GM06990 (cell line): ENCODE results near the gene SORCS3.

Experiments
- DNase-seq: peaks from one replicate; pipeline ENCODE4 v3.0.0-alpha.2; 2011; ENCODE audit not compliant: insufficient read length; ENCODE audit errors: extremely low read depth
- H3K27me3 ChIP-seq: replicated peaks from 2 replicates; pipeline ENCODE4 v1.6.0; 2011; ENCODE audit warnings: low read length; ENCODE audit not compliant: control insufficient read depth, insufficient read depth
- H3K36me3 ChIP-seq: 2 replicates; pipeline ENCODE4 v1.5.1; 2011; ENCODE audit warnings: low read length; ENCODE audit not compliant: control insufficient read depth, insufficient read depth
- H3K4me3 ChIP-seq: replicated peaks from 2 replicates; pipeline ENCODE4 v1.5.1; 2011; ENCODE audit warnings: low read depth, mild to moderate bottlenecking, control low read depth, low read length
- TF ChIP-seq, protein P1 (sequence below): IDR thresholded peaks from 2 replicates; pipeline ENCODE4 v1.5.1; 2011; ENCODE audit warnings: low read length, control low read depth, mild to moderate bottlenecking, inconsistent platforms; ENCODE audit not compliant: insufficient read depth, poor library complexity, severe bottlenecking

The SORCS3 gene

DNA sequence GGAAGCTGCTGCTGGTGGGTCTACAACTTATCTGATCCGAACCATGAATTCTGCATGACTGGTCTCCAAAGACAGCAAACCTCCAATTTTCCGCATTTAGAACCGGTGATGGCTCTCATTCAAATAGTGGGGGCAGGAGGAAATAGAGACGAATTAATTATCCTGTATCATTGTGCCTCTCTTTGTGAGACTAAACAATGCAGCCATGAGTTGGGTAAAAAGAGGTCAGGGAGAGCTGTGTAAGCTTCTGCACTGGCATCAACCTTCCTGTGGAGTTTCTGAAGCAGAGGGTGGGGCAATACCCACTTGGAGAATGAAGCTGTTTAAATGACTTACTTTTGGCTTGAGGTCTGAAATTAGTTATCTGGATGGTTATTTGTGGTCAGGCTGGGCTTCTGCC lies 266.4 kb downstream of the SORCS3 start:
- TF ChIP-seq, protein P1, sequence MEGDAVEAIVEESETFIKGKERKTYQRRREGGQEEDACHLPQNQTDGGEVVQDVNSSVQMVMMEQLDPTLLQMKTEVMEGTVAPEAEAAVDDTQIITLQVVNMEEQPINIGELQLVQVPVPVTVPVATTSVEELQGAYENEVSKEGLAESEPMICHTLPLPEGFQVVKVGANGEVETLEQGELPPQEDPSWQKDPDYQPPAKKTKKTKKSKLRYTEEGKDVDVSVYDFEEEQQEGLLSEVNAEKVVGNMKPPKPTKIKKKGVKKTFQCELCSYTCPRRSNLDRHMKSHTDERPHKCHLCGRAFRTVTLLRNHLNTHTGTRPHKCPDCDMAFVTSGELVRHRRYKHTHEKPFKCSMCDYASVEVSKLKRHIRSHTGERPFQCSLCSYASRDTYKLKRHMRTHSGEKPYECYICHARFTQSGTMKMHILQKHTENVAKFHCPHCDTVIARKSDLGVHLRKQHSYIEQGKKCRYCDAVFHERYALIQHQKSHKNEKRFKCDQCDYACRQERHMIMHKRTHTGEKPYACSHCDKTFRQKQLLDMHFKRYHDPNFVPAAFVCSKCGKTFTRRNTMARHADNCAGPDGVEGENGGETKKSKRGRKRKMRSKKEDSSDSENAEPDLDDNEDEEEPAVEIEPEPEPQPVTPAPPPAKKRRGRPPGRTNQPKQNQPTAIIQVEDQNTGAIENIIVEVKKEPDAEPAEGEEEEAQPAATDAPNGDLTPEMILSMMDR = no peak
- no peak for DNase-seq
- Histone ChIP-seq H3K27me3 (no peaks in the 10 kb centered on the region), H3K4me3 (no peak overlapping the region), H3K36me3 (no peaks in the 10 kb centered on the region)

DNA sequence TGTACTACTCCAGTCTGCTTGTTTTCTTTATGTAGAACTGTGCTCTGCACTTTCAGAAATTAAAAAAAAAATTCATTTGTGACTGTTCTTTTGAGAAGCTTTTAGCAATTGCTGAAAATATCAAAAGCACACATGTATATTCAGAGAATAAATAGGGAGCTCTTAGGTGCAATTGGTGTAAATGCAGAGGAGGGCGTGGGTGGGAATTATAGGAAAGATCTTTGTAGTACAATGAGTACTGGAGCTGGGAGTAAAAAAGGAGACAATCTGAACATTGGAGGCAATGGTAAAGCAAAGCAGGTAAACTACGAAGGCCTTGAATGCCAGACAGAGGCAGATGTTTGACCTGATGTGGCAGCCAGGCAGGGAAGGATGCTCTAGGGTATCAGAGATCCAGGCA lies 267.5 kb downstream of the SORCS3 start:
- no peaks in the 10 kb centered on the region for H3K36me3 ChIP-seq
- no peaks in the 10 kb centered on the region for H3K27me3 ChIP-seq
- TF ChIP-seq, protein P1 = no peak
- H3K4me3 ChIP-seq = no peak overlapping the region
- no peak for DNase-seq

DNA sequence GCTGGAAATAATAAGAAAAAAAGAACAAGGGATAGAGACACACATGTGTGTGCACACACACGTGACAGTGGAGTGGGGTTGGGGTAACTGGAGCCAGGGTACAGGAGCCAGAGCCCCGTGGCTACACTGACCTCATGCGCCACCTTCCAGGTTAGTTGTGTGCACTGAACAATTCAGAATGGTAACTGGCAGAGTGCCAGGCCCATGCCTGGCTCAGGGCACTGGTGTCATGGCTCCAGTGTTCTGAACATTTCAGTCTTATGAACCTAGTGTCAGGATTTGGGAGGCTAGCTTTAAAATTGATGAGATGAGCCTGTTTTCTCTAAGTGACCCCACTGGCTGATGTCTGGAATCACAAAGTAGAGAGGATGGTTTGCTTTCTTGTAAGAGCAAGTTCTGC lies 269.6 kb downstream of the SORCS3 start:
- no peak overlapping the region for H3K4me3 ChIP-seq
- TF ChIP-seq, protein P1 = no peak
- no peaks in the 10 kb centered on the region for H3K36me3 ChIP-seq
- DNase-seq = no peak
- no peaks in the 10 kb centered on the region; the same call in 1 of the 2 replicates for H3K27me3 ChIP-seq

- H3K27me3 ChIP-seq = no peaks in the 10 kb centered on the region; the same call in 1 of the 2 replicates
- DNase-seq = no peak
- TF ChIP-seq, protein P1 = no peak
- no peak overlapping the region for H3K4me3 ChIP-seq
- H3K36me3 ChIP-seq = no peaks in the 10 kb centered on the region
These were observed 272.3 kb downstream of the SORCS3 start for GRCh38 chr10:104913390-104913789.

GRCh38 chr10:104920476-104920875 lies 279.4 kb downstream of the SORCS3 start:
- Histone ChIP-seq H3K27me3 (no peaks in the 10 kb centered on the region), H3K36me3 (no peaks in the 10 kb centered on the region), H3K4me3 (no peak overlapping the region)
- no peak for DNase-seq
- TF ChIP-seq, protein P1 = no peak

DNA sequence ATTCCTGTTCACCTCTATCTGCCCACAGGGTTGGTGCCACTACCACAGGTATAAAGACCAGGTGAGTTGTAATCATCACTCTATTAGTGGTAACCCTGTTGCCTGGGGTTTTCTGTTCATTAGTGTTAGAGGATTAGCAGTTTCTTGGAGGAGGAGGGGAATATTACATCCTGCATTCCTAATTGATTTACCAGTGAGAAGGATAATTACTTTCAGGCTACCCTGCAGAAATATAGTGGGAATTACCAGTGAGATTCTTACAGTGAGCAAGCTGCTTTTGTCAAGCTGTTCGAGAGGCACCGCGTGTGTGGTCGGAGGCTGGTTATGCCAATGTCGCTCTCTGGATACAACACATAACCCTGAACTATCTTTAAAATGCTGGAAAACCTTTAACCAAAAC lies 280.7 kb downstream of the SORCS3 start:
- Histone ChIP-seq H3K4me3 (no peak overlapping the region), H3K36me3 (no peaks in the 10 kb centered on the region), H3K27me3 (no peaks in the 10 kb centered on the region)
- TF ChIP-seq, protein P1 = no peak
- no peak for DNase-seq
